ENCODE data around the gene CST4. TPM values are rescaled to one million over a fixed set of nuclear protein-coding genes. Genes with fewer than 3 reads are reported as not detected.
"Not testable (repeated sequence)": the region's sequence is repeated elsewhere in the genome, so short reads cannot be mapped to it uniquely, and the experiment has no call there.

Gene CST4
- total RNA-seq, 1 donor from 2014 or later = not detected

DNA sequence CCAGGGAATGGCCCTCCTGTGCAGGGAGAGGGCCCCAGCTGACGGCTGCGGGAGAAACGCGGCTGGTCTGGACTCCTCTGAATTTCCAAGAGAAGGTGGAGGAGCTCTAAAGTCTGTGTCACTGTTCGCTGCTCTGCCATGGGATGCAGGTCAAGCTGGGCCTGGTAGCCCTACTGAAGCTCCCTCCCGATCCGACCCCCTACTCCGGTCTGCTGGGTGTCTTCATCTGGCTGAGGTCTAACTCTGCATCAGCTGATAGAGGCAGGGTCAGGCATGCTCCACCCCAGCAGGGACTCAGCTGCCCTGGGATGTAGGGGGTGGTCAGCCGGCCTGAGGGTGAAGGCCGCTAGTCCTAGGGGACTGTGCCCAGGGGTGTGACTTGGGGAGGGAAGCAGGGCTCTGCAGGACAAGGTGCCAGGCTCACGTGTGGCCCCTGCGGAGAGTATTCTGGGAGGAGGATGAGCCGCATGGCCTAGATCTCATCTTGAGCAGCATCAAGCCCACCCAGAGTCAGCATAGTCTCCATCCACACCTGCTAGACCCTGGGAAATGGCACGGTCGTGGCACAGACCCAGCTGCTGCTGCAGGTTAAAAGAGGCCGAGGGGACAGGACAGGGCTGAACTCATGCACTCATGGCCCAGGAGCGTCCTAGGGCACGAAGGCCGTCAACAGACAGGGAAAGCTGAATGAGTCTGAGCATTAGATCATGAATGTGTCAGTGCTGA lies 52.5 kb downstream of the CST4 start:
- intact Hi-C loops (cut with DNase I) = loop anchor here (5.0 kb wide), 1 partner anchor 274 kb away; the partner anchor contains the start of gene GZF1
- DNase-seq (ENCODE audit: missing footprints) (no peak), ATAC-seq (no peak)

DNA sequence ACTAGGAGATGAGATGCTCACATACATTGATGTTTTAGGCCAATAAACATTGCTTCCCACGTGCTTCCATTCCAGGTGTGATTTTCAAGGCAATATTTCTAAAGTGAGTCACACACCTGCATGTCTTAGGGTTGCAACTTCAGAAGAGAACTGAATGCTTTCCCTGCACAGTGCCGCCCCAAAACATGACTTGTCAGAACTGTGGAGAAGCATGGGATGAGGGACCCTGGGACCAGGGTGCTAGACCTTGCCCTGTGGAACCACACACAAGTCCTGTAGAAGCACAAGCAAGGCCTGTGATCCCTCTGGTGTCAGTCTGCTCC lies 53.1 kb downstream of the CST4 start:
- not testable (repeated sequence) for ATAC-seq; DNase-seq (ENCODE audit: missing footprints)
- intact Hi-C loops (cut with DNase I) = loop anchor here (5.0 kb wide), 1 partner anchor 273 kb away; the partner anchor contains the start of gene GZF1

Other genes with a start within 250 kb of the CST4 start
- gene CSTL1, start 249.4 kb downstream of the CST4 start, total RNA-seq = not detected
- not detected for gene CST11, start 236.2 kb downstream of the CST4 start, total RNA-seq
- gene CST8, start 197.9 kb downstream of the CST4 start, total RNA-seq = not detected
- gene CST9L, start 120.6 kb downstream of the CST4 start, total RNA-seq = not detected
- gene CST9, start 83.1 kb downstream of the CST4 start, total RNA-seq = not detected
- 1,033 TPM for gene CST3, start 51.1 kb downstream of the CST4 start, total RNA-seq
- not detected for gene CST1, start 61.9 kb upstream of the CST4 start, total RNA-seq
- not detected for gene CST2, start 137.7 kb upstream of the CST4 start, total RNA-seq
- not detected for gene CST5, start 190.7 kb upstream of the CST4 start, total RNA-seq